ENCODE data around the gene HMCN2. TPM values are rescaled to one million over a fixed set of nuclear protein-coding genes. Genes with fewer than 3 reads are reported as not detected.

HMCN2 gene
- total and polyA plus RNA-seq, 2 experiments from 2014 or later = 0.50 to 0.54 TPM

DNA sequence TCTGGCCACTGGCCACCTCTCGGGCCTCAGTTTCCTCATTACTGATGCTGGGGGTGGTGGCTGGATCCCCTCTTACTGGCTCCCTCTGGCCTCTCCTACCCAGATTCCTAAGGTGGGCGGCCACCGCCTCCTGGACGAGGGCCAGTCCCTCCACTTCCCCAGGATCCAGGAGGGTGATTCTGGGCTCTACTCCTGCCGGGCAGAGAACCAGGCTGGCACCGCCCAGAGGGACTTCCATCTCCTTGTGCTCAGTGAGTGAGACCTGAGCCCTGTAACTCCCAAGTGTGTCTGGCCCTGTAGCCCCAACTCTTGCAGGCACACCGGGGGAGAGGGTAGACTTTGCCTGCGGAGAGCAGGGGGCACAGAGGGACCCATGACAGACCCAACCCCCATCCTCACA lies 83.3 kb downstream of the HMCN2 start:
- TF ChIP-seq EZH2 (IDR thresholded peaks at IDR 0.05; ENCODE audit: borderline replicate concordance) = no peak
- no peak for TF ChIP-seq EZH2phosphoT487 (IDR thresholded peaks at IDR 0.05; ENCODE audit: low read depth, severe bottlenecking, unreplicated experiment)
- TF ChIP-seq, protein P1, sequence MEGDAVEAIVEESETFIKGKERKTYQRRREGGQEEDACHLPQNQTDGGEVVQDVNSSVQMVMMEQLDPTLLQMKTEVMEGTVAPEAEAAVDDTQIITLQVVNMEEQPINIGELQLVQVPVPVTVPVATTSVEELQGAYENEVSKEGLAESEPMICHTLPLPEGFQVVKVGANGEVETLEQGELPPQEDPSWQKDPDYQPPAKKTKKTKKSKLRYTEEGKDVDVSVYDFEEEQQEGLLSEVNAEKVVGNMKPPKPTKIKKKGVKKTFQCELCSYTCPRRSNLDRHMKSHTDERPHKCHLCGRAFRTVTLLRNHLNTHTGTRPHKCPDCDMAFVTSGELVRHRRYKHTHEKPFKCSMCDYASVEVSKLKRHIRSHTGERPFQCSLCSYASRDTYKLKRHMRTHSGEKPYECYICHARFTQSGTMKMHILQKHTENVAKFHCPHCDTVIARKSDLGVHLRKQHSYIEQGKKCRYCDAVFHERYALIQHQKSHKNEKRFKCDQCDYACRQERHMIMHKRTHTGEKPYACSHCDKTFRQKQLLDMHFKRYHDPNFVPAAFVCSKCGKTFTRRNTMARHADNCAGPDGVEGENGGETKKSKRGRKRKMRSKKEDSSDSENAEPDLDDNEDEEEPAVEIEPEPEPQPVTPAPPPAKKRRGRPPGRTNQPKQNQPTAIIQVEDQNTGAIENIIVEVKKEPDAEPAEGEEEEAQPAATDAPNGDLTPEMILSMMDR (IDR thresholded peaks at IDR 0.05; ENCODE audit: poor library complexity) = no peak
- Histone ChIP-seq H3K79me2 (no peaks in the 10 kb centered on the region), H2AFZ (no peak overlapping the region), H3K36me3 (replicated peaks; ENCODE audit: insufficient read depth, low read depth) (no peaks in the 10 kb centered on the region), H3K9me2 (replicated peaks; ENCODE audit: insufficient read depth) (no peaks in the 10 kb centered on the region), H3K27me3 (no peaks in the 10 kb centered on the region), H4K20me1 (ENCODE audit: insufficient read depth, poor library complexity, severe bottlenecking) (no peaks in the 10 kb centered on the region), H3K4me3 (no peak overlapping the region), H3K4me2 (no peak overlapping the region), H3K27ac (no peak overlapping the region), H3K9me3 (ENCODE audit: low read depth) (no peaks in the 10 kb centered on the region), H3K4me1 (ENCODE audit: insufficient read depth) (no peaks in the 10 kb centered on the region)
- no peak for DNase-seq (ENCODE audit: low spot score)
- 84% methylated on average over 8 of the region's 8 CpGs for WGBS (ENCODE audit: low lambda C conversion rate, missing lambda C conversion rate)

DNA sequence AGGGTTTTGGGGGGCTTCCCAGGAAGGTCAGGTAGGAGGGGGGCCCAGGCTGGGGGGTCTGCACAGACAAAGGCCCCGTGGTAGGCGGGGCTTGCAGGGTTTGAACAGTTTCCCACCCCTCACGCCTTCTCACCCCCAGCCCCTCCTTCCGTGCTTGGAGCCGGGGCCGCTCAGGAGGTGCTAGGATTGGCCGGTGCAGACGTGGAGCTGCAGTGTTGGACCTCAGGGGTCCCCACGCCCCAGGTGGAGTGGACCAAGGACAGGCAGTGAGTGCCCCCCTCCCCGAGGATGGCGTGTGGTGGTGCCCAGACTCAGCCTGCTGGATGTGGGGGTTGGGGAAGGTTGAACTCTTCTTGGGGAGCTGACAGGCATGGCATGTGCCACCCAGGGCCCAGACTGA lies 83.8 kb downstream of the HMCN2 start:
- WGBS (ENCODE audit: low lambda C conversion rate, missing lambda C conversion rate) = 91% methylated on average over 8 of the region's 11 CpGs
- Histone ChIP-seq H3K36me3 (replicated peaks; ENCODE audit: insufficient read depth, low read depth) (no peaks in the 10 kb centered on the region), H4K20me1 (ENCODE audit: insufficient read depth, poor library complexity, severe bottlenecking) (no peaks in the 10 kb centered on the region), H3K79me2 (no peaks in the 10 kb centered on the region), H3K4me1 (ENCODE audit: insufficient read depth) (no peaks in the 10 kb centered on the region), H3K27ac (no peak overlapping the region), H3K27me3 (no peaks in the 10 kb centered on the region), H2AFZ (no peak overlapping the region), H3K4me2 (no peak overlapping the region), H3K9me2 (replicated peaks; ENCODE audit: insufficient read depth) (no peaks in the 10 kb centered on the region), H3K4me3 (no peak overlapping the region), H3K9me3 (ENCODE audit: low read depth) (no peaks in the 10 kb centered on the region)
- DNase-seq (ENCODE audit: low spot score) = no peak
- no peak for TF ChIP-seq EZH2 (IDR thresholded peaks at IDR 0.05; ENCODE audit: borderline replicate concordance)
- no peak for TF ChIP-seq EZH2phosphoT487 (IDR thresholded peaks at IDR 0.05; ENCODE audit: low read depth, severe bottlenecking, unreplicated experiment)
- TF ChIP-seq, protein P1 (IDR thresholded peaks at IDR 0.05; ENCODE audit: poor library complexity) = no peak

DNA sequence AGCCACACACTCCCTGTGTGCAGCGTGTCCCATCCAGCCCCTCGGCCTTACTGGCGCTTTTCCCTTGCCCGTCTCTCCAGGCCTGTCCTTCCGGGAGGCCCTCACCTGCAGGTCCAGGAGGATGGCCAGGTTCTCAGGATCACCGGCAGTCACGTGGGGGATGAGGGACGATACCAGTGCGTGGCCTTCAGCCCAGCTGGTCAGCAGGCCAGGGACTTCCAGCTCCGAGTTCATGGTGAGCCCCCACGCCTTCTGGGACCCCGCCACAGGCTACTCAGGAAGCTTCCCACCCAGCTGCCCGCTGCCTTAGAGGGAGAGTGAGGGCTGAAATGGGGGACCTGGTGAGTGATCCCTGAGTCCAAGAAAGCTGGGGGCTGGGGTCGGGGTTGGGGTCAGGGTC lies 85.8 kb downstream of the HMCN2 start:
- Histone ChIP-seq H3K4me2 (no peak overlapping the region), H3K9me3 (ENCODE audit: low read depth) (no peaks in the 10 kb centered on the region), H2AFZ (no peak overlapping the region), H3K27ac (no peak overlapping the region), H3K79me2 (no peaks in the 10 kb centered on the region), H3K4me3 (no peak overlapping the region), H3K36me3 (replicated peaks; ENCODE audit: insufficient read depth, low read depth) (no peaks in the 10 kb centered on the region), H3K27me3 (no peaks in the 10 kb centered on the region), H4K20me1 (ENCODE audit: insufficient read depth, poor library complexity, severe bottlenecking) (no peaks in the 10 kb centered on the region), H3K9me2 (replicated peaks; ENCODE audit: insufficient read depth) (no peaks in the 10 kb centered on the region), H3K4me1 (ENCODE audit: insufficient read depth) (no peaks in the 10 kb centered on the region)
- DNase-seq (ENCODE audit: low spot score) = no peak
- no peak for TF ChIP-seq EZH2phosphoT487 (IDR thresholded peaks at IDR 0.05; ENCODE audit: low read depth, severe bottlenecking, unreplicated experiment)
- TF ChIP-seq, protein P1 (IDR thresholded peaks at IDR 0.05; ENCODE audit: poor library complexity) = no peak
- no peak for TF ChIP-seq EZH2 (IDR thresholded peaks at IDR 0.05; ENCODE audit: borderline replicate concordance)
- 89% methylated on average over 14 of the region's 14 CpGs for WGBS (ENCODE audit: low lambda C conversion rate, missing lambda C conversion rate)

DNA sequence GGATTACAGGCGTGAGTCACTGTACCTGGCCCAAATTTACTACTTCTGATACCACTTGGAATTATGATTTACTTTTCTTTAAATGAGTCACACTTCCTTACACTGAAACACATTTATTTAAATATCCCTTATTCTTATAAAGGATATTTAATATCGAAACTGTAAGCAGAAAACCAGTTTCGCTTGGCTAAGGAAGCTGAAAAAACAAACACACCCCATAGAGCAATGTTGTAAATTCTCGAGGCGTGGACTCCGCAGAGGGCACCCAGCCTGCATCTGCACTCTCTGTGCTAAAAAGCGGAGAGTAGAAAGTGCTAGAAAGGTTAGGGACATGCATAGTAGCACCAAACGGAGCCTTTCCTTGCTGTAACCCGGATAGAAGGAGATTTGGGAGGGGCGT lies 86.5 kb downstream of the HMCN2 start:
- no peaks in the 10 kb centered on the region for H3K27me3 ChIP-seq
- no peaks in the 10 kb centered on the region for H3K9me3 ChIP-seq (ENCODE audit: low read depth)
- no peak overlapping the region for H3K27ac ChIP-seq
- H3K4me2 ChIP-seq = no peak overlapping the region
- no peaks in the 10 kb centered on the region for H3K4me1 ChIP-seq (ENCODE audit: insufficient read depth)
- no peaks in the 10 kb centered on the region for H4K20me1 ChIP-seq (ENCODE audit: insufficient read depth, poor library complexity, severe bottlenecking)
- no peak overlapping the region for H3K4me3 ChIP-seq
- WGBS (ENCODE audit: low lambda C conversion rate, missing lambda C conversion rate) = 83% methylated on average over 10 of the region's 10 CpGs
- no peaks in the 10 kb centered on the region for H3K36me3 ChIP-seq (replicated peaks; ENCODE audit: insufficient read depth, low read depth)
- no peaks in the 10 kb centered on the region for H3K79me2 ChIP-seq
- DNase-seq (ENCODE audit: low spot score) = no peak
- no peak overlapping the region for H2AFZ ChIP-seq
- H3K9me2 ChIP-seq (replicated peaks; ENCODE audit: insufficient read depth) = no peaks in the 10 kb centered on the region
- TF ChIP-seq EZH2 (IDR thresholded peaks at IDR 0.05; ENCODE audit: borderline replicate concordance) (no peak), EZH2phosphoT487 (IDR thresholded peaks at IDR 0.05; ENCODE audit: low read depth, severe bottlenecking, unreplicated experiment) (no peak)
- TF ChIP-seq, protein P1 (IDR thresholded peaks at IDR 0.05; ENCODE audit: poor library complexity) = no peak

All from hepatocyte (in vitro differentiated cells).